Stomach (tissue), 9 donors: ENCODE data around the gene ZBTB34. TPM values are rescaled to one million over a fixed set of nuclear protein-coding genes. Genes with fewer than 3 reads are reported as not detected.

ENCODE experiments used
- DNase-seq, 2 donors: peaks; one replicate each; pipeline versions ENCODE4 v3.0.0 to v3.0.0-alpha.2; 2013 to 2019
- H3K27ac ChIP-seq, 5 donors: fragments of 200-600 bp in 4 of 5; sonication (generic) in 4 of 5; one replicate each; pipeline ENCODE4 v1.5.1; 2013 to 2019; ENCODE audit warnings: mild to moderate bottlenecking in 1 of 5, moderate library complexity in 1 of 5
- H3K27me3 ChIP-seq, 3 donors: fragments of 200-600 bp; sonication (generic); one replicate each; pipeline ENCODE4 v1.5.1; 2017 to 2019; ENCODE audit warnings: mixed run types in 1 of 3
- H3K36me3 ChIP-seq, 4 donors: fragments of 200-600 bp; sonication (generic); 1 replicate in 3 of 4; 2 replicates in 1 of 4; pipeline ENCODE4 v1.5.1; 2016 to 2019
- H3K4me1 ChIP-seq, 4 donors: fragments of 200-600 bp; sonication (generic); one replicate each; pipeline ENCODE4 v1.5.1; 2016 to 2019
- H3K4me3 ChIP-seq, 4 donors: fragments of 200-600 bp; sonication (generic) in 3 of 4; one replicate each; pipeline ENCODE4 v1.5.1; 2016 to 2019; ENCODE audit warnings: mild to moderate bottlenecking in 1 of 4
- H3K9me3 ChIP-seq, 4 donors: fragments of 200-600 bp; sonication (generic); one replicate each; pipeline ENCODE4 v1.5.1; 2016 to 2019
- CTCF ChIP-seq, 7 experiments: fragments of 450-650 bp in 4 of 7; fragments of 200-600 bp in 3 of 7; sonication (generic) in 3 of 7; IDR thresholded peaks; one replicate each; pipeline ENCODE4 v1.5.1; 2016 to 2019; ENCODE audit warnings: antibody characterized with exemption in 7 of 7, control low read depth in 2 of 7, mild to moderate bottlenecking in 1 of 7
- EP300 ChIP-seq: sonication (generic); formaldehyde crosslinking; IDR thresholded peaks from one replicate; pipeline ENCODE4 v1.6.1; 2017; ENCODE audit warnings: antibody characterized with exemption
- POLR2A ChIP-seq, 4 donors: fragments of 450-650 bp; IDR thresholded peaks; one replicate each; pipeline ENCODE4 v1.6.1; 2016; ENCODE audit warnings: antibody characterized with exemption in 4 of 4, control low read depth in 2 of 4, mild to moderate bottlenecking in 1 of 4, moderate library complexity in 1 of 4
- POLR2AphosphoS5 ChIP-seq, 3 donors: sonication (generic); formaldehyde crosslinking; IDR thresholded peaks; one replicate each; pipeline ENCODE4 v1.6.1; 2016; ENCODE audit warnings: antibody characterized with exemption in 3 of 3
- WGBS, 5 donors: extraction: QIAGEN DNeasy Blood & Tissue Kit in 3 of 5; methylation state at CpG; one replicate each; pipeline versions ENCODE4 v1.1.5 to v1.1.7; 2013 to 2018; 5-methylcytosine and 5-hydroxymethylcytosine counted together
- intact Hi-C: fragments of 100-400 bp; cut with DNase I; formaldehyde crosslinking; loops from one replicate; pipeline ENCODE4 v1.15.1; 2023; ENCODE audit warnings: low total_unique reads
- polyA plus RNA-seq, 3 donors: library from polyadenylated mRNA; stranded (reverse); fragments of 200-250 nt; gene quantifications; one replicate each; pipeline ENCODE4 v1.2.3, GENCODE V29; 2013
- total RNA-seq, 5 donors: library from RNA; depleted of rRNA; stranded (reverse); fragments of >200 nt; gene quantifications; one replicate each; pipeline versions ENCODE4 v1.1.0 to v1.2.3, GENCODE V29; 2014 to 2016
- donor health status: healthy with polysubstance abuse.
- donor health status: Bipolar disorder and iron deficiency.
- donor health status: healthy.

Gene ZBTB34
- total and polyA plus RNA-seq, 8 donors, result 0.92 to 25.7 (median 9.7) TPM

- WGBS, 5 donors, result 74 to 80% (median 77%) methylated on average over 10 of the region's 10 CpGs
- no peaks in the 10 kb centered on the region for H3K9me3 ChIP-seq
- peak in 1 of 2 donors; percentile 23 for DNase-seq
- H3K4me1 ChIP-seq, result peaks cover 0 to 9% (median 4%) of the 10 kb centered on the region in 4 donors
- no peaks in the 10 kb centered on the region for H3K27me3 ChIP-seq
- intact Hi-C loops, result no loop called here
- no peak overlapping the region for H3K27ac ChIP-seq
- peaks cover 0 to 15% (median 13%) of the 10 kb centered on the region in 4 donors for H3K36me3 ChIP-seq
- TF ChIP-seq EP300 (no peak), POLR2AphosphoS5 (IDR thresholded peaks at IDR 0.05) (no peak), POLR2A (IDR thresholded peaks at IDR 0.05) (no peak), CTCF (IDR thresholded peaks at IDR 0.05) (no peak)
- H3K4me3 ChIP-seq, result no peak overlapping the region
Observed at GRCh38 chr9:126842977-126843799, 17.3 kb upstream of the ZBTB34 start.

GRCh38 chr9:126844085-126844484 lies 16.4 kb upstream of the ZBTB34 start:
- H3K4me3 ChIP-seq, result no peak overlapping the region
- peaks cover 0 to 6% (median 4%) of the 10 kb centered on the region in 4 donors for H3K36me3 ChIP-seq
- peak in 1 of 2 donors; percentile 30 for DNase-seq
- TF ChIP-seq POLR2AphosphoS5 (IDR thresholded peaks at IDR 0.05) (no peak), POLR2A (IDR thresholded peaks at IDR 0.05) (no peak), CTCF (IDR thresholded peaks at IDR 0.05) (no peak), EP300 (no peak)
- no peak overlapping the region for H3K27ac ChIP-seq
- H3K27me3 ChIP-seq, result no peaks in the 10 kb centered on the region
- no peaks in the 10 kb centered on the region for H3K4me1 ChIP-seq
- H3K9me3 ChIP-seq, result no peaks in the 10 kb centered on the region
- WGBS, 5 donors, result 51 to 63% (median 58%) methylated on average over 5 of the region's 5 CpGs
- intact Hi-C loops, result no loop called here

- H3K36me3 ChIP-seq, result no peaks in the 10 kb centered on the region
- no peaks in the 10 kb centered on the region for H3K4me1 ChIP-seq
- H3K9me3 ChIP-seq, result no peaks in the 10 kb centered on the region
- no peak for DNase-seq
- no peak overlapping the region for H3K4me3 ChIP-seq
- TF ChIP-seq CTCF (IDR thresholded peaks at IDR 0.05), result no peak
- no peak for TF ChIP-seq POLR2A (IDR thresholded peaks at IDR 0.05)
- TF ChIP-seq EP300, result no peak
- TF ChIP-seq POLR2AphosphoS5 (IDR thresholded peaks at IDR 0.05), result no peak
- no peak overlapping the region for H3K27ac ChIP-seq
- intact Hi-C loops, result no loop called here
- 88 to 93% (median 89%) methylated on average over 8 of the region's 8 CpGs for WGBS, 5 donors
- H3K27me3 ChIP-seq, result peaks cover 0 to 15% (median 0%) of the 10 kb centered on the region in 3 donors
Observed at GRCh38 chr9:126847051-126847450, 13.4 kb upstream of the ZBTB34 start.

- TF ChIP-seq POLR2AphosphoS5 (IDR thresholded peaks at IDR 0.05), result no peak
- TF ChIP-seq CTCF (IDR thresholded peaks at IDR 0.05), result no peak
- no peak for TF ChIP-seq EP300
- no peak for TF ChIP-seq POLR2A (IDR thresholded peaks at IDR 0.05)
- no peaks in the 10 kb centered on the region for H3K9me3 ChIP-seq
- H3K4me1 ChIP-seq, result no peaks in the 10 kb centered on the region
- DNase-seq, result no peak
- peaks cover 0 to 34% (median 0%) of the 10 kb centered on the region in 3 donors for H3K27me3 ChIP-seq
- H3K27ac ChIP-seq, result no peak overlapping the region
- no peak overlapping the region for H3K4me3 ChIP-seq
- no peaks in the 10 kb centered on the region for H3K36me3 ChIP-seq
- intact Hi-C loops, result no loop called here
- 62 to 74% (median 64%) methylated on average over 7 to 8 of the region's 8 CpGs for WGBS, 5 donors
Observed at GRCh38 chr9:126849591-126850225, 10.7 kb upstream of the ZBTB34 start.
